Measurements from ENCODE around the gene CFAP119.

DNA sequence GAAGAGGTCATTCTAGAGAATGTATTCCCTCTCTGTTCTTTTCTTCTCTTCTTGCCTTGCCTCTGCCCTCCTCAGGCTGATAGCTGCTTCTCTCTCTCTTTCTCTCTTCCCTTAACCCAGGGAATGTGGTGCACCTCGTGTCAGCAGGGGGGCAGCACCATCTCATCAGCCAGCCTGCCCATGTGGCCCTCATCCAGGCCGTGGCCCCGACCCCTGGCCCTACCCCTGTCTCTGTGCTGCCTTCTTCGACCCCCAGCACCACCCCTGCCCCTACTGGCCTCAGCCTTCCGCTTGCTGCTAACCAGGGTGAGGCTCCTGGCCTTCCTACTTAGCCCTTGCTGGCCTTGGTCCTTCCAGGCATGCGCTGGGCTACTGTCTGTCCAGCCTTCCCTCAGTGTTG lies 39.4 kb downstream of the CFAP119 start:
- TF ChIP-seq POLR2AphosphoS5 (IDR thresholded peaks at IDR 0.05; ENCODE audit: low read depth, low read length): no peak
- TF ChIP-seq, protein P1, sequence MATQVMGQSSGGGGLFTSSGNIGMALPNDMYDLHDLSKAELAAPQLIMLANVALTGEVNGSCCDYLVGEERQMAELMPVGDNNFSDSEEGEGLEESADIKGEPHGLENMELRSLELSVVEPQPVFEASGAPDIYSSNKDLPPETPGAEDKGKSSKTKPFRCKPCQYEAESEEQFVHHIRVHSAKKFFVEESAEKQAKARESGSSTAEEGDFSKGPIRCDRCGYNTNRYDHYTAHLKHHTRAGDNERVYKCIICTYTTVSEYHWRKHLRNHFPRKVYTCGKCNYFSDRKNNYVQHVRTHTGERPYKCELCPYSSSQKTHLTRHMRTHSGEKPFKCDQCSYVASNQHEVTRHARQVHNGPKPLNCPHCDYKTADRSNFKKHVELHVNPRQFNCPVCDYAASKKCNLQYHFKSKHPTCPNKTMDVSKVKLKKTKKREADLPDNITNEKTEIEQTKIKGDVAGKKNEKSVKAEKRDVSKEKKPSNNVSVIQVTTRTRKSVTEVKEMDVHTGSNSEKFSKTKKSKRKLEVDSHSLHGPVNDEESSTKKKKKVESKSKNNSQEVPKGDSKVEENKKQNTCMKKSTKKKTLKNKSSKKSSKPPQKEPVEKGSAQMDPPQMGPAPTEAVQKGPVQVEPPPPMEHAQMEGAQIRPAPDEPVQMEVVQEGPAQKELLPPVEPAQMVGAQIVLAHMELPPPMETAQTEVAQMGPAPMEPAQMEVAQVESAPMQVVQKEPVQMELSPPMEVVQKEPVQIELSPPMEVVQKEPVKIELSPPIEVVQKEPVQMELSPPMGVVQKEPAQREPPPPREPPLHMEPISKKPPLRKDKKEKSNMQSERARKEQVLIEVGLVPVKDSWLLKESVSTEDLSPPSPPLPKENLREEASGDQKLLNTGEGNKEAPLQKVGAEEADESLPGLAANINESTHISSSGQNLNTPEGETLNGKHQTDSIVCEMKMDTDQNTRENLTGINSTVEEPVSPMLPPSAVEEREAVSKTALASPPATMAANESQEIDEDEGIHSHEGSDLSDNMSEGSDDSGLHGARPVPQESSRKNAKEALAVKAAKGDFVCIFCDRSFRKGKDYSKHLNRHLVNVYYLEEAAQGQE (IDR thresholded peaks at IDR 0.05; ENCODE audit: insufficient read depth in 1 of 2, low read depth in 2 of 2, low read length in 2 of 2): no peak
